GM12878 (cell line): Measurements from ENCODE around the gene MYO1D.

Experiments used
- BCL11A ChIP-seq: IDR thresholded peaks from 2 replicates; pipeline ENCODE4 v1.6.1; 2011; ENCODE audit warnings: low read depth, low read length
- BHLHE40 ChIP-seq, 2 experiments: fragments of 450-650 bp in 1 of 2; IDR thresholded peaks; 2 replicates each; pipeline ENCODE4 v1.6.1; 2011 to 2017; ENCODE audit warnings: low read depth in 2 of 2, borderline replicate concordance in 1 of 2, improper control_type of control experiment in 1 of 2, low read length in 1 of 2, mild to moderate bottlenecking in 1 of 2
- ESRRA ChIP-seq: IDR thresholded peaks from 2 replicates; pipeline ENCODE4 v1.6.1; 2012; ENCODE audit warnings: mild to moderate bottlenecking, low read length, improper control_type of control experiment
- HDGF ChIP-seq: fragments of 450-650 bp; IDR thresholded peaks from 2 replicates; pipeline ENCODE4 v1.6.1; 2016; ENCODE audit warnings: antibody characterized with exemption
- JUNB ChIP-seq: IDR thresholded peaks from 2 replicates; pipeline ENCODE4 v1.6.1; 2016; ENCODE audit warnings: antibody characterized with exemption, mild to moderate bottlenecking
- POLR2AphosphoS5 ChIP-seq: IDR thresholded peaks from 2 replicates; pipeline ENCODE4 v1.6.1; 2011; ENCODE audit warnings: mild to moderate bottlenecking, low read length, inconsistent platforms
- RCOR1 ChIP-seq: conservative IDR thresholded peaks from 2 replicates; pipeline ENCODE4 v1.6.1; 2012; ENCODE audit warnings: low read depth, low read length, improper control_type of control experiment
- SUZ12 ChIP-seq: fragments of 200-600 bp; sonication (generic); IDR thresholded peaks from one replicate; pipeline ENCODE4 v1.6.1; 2018; ENCODE audit warnings: antibody characterized with exemption, mild to moderate bottlenecking; ENCODE audit not compliant: unreplicated experiment
- TCF7 ChIP-seq: IDR thresholded peaks from 2 replicates; pipeline ENCODE4 v1.6.1; 2014; ENCODE audit warnings: antibody characterized with exemption, borderline replicate concordance
- TF ChIP-seq, protein P1 (sequence below), 3 experiments: IDR thresholded peaks in 2 of 3; conservative IDR thresholded peaks in 1 of 3; 2 replicates each; pipeline ENCODE4 v1.5.1; 2011; ENCODE audit warnings: low read depth in 3 of 3, low read length in 3 of 3, mild to moderate bottlenecking in 3 of 3, control low read depth in 2 of 3, moderate library complexity in 2 of 3, inconsistent platforms in 1 of 3, mixed read lengths in 1 of 3; ENCODE audit not compliant: control insufficient read depth in 2 of 3, insufficient read depth in 1 of 3; ENCODE audit errors: extremely low read depth in 1 of 3
- TF ChIP-seq, protein P2 (sequence below): fragments of 450-650 bp; IDR thresholded peaks from 2 replicates; pipeline ENCODE4 v1.6.1; 2017; ENCODE audit warnings: mild to moderate bottlenecking
- TF ChIP-seq, protein P3 (sequence below): fragments of 450-650 bp; IDR thresholded peaks from 2 replicates; pipeline ENCODE4 v1.6.1; 2017; ENCODE audit warnings: antibody characterized with exemption, mild to moderate bottlenecking, moderate library complexity
- TF ChIP-seq, protein P4 (sequence below): IDR thresholded peaks from 2 replicates; pipeline ENCODE4 v1.6.1; 2012; ENCODE audit warnings: mild to moderate bottlenecking, low read depth, low read length
- TF ChIP-seq, protein P5 (sequence below): IDR thresholded peaks from 2 replicates; pipeline ENCODE4 v1.6.1; 2011; ENCODE audit warnings: low read depth, mild to moderate bottlenecking, low read length, moderate library complexity, borderline replicate concordance; ENCODE audit errors: extremely low read depth

DNA sequence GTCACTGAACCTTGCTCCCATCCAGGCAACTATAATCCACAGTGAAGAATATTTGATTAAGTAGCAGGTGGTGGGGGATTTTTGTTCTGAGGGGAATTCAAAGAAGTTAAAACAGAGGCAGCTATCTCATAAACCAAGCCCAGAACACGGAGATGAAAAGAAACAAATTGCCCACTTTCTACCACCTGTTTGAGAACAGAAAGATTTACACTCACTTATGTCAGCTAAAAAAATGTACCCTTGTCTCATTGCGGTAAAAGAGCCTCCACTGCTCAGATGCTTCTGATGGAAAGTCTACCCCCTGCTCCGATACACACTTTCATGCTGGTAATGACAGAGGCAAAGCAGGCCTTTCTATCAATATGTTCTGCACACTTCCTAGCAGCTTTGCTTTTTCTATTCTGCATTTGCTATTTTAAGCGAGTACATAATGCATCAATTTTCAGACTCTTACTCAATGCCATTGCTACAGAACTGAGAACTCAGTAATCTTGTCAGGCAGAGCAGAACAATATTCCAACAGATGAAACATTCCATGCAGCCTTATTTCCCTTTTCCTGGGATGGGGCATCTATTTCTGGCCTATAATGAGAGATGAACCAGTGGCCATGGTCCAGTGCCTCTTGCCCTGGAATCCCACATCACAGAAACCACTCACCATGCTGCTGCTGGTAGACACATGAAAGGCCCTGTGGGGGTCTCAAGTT is 361.1 kb downstream of the MYO1D start:
- TF ChIP-seq, protein P1, sequence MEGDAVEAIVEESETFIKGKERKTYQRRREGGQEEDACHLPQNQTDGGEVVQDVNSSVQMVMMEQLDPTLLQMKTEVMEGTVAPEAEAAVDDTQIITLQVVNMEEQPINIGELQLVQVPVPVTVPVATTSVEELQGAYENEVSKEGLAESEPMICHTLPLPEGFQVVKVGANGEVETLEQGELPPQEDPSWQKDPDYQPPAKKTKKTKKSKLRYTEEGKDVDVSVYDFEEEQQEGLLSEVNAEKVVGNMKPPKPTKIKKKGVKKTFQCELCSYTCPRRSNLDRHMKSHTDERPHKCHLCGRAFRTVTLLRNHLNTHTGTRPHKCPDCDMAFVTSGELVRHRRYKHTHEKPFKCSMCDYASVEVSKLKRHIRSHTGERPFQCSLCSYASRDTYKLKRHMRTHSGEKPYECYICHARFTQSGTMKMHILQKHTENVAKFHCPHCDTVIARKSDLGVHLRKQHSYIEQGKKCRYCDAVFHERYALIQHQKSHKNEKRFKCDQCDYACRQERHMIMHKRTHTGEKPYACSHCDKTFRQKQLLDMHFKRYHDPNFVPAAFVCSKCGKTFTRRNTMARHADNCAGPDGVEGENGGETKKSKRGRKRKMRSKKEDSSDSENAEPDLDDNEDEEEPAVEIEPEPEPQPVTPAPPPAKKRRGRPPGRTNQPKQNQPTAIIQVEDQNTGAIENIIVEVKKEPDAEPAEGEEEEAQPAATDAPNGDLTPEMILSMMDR (IDR thresholded peaks at IDR 0.05 in 2 of 3, conservative IDR thresholded peaks at IDR 0.05 in 1 of 3; ENCODE audit: control insufficient read depth in 2 of 3, extremely low read depth in 1 of 3, insufficient read depth in 1 of 3, low read depth in 3 of 3, low read length in 3 of 3), result no peak
- TF ChIP-seq, protein P2, sequence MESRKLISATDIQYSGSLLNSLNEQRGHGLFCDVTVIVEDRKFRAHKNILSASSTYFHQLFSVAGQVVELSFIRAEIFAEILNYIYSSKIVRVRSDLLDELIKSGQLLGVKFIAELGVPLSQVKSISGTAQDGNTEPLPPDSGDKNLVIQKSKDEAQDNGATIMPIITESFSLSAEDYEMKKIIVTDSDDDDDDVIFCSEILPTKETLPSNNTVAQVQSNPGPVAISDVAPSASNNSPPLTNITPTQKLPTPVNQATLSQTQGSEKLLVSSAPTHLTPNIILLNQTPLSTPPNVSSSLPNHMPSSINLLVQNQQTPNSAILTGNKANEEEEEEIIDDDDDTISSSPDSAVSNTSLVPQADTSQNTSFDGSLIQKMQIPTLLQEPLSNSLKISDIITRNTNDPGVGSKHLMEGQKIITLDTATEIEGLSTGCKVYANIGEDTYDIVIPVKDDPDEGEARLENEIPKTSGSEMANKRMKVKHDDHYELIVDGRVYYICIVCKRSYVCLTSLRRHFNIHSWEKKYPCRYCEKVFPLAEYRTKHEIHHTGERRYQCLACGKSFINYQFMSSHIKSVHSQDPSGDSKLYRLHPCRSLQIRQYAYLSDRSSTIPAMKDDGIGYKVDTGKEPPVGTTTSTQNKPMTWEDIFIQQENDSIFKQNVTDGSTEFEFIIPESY, result no peak
- TF ChIP-seq RCOR1 (0 out of 2 replicates have a peak, but pooled peaks have one; percentile 62), POLR2AphosphoS5 (peak; percentile 52; the same call in 1 of the 2 replicates), JUNB (peak; percentile 64), BHLHE40 (IDR thresholded peaks at IDR 0.05; ENCODE audit: borderline replicate concordance in 1 of 2, low read depth in 2 of 2, low read length in 1 of 2) (peak; percentile 58 to 60), ESRRA (no peak), TCF7 (peak; percentile 81), BCL11A (0 out of 2 replicates have a peak, but pooled peaks have one; percentile 3), SUZ12 (no peak), HDGF (no peak)
- TF ChIP-seq, protein P3, sequence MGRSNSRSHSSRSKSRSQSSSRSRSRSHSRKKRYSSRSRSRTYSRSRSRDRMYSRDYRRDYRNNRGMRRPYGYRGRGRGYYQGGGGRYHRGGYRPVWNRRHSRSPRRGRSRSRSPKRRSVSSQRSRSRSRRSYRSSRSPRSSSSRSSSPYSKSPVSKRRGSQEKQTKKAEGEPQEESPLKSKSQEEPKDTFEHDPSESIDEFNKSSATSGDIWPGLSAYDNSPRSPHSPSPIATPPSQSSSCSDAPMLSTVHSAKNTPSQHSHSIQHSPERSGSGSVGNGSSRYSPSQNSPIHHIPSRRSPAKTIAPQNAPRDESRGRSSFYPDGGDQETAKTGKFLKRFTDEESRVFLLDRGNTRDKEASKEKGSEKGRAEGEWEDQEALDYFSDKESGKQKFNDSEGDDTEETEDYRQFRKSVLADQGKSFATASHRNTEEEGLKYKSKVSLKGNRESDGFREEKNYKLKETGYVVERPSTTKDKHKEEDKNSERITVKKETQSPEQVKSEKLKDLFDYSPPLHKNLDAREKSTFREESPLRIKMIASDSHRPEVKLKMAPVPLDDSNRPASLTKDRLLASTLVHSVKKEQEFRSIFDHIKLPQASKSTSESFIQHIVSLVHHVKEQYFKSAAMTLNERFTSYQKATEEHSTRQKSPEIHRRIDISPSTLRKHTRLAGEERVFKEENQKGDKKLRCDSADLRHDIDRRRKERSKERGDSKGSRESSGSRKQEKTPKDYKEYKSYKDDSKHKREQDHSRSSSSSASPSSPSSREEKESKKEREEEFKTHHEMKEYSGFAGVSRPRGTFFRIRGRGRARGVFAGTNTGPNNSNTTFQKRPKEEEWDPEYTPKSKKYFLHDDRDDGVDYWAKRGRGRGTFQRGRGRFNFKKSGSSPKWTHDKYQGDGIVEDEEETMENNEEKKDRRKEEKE, result no peak
- TF ChIP-seq, protein P4, sequence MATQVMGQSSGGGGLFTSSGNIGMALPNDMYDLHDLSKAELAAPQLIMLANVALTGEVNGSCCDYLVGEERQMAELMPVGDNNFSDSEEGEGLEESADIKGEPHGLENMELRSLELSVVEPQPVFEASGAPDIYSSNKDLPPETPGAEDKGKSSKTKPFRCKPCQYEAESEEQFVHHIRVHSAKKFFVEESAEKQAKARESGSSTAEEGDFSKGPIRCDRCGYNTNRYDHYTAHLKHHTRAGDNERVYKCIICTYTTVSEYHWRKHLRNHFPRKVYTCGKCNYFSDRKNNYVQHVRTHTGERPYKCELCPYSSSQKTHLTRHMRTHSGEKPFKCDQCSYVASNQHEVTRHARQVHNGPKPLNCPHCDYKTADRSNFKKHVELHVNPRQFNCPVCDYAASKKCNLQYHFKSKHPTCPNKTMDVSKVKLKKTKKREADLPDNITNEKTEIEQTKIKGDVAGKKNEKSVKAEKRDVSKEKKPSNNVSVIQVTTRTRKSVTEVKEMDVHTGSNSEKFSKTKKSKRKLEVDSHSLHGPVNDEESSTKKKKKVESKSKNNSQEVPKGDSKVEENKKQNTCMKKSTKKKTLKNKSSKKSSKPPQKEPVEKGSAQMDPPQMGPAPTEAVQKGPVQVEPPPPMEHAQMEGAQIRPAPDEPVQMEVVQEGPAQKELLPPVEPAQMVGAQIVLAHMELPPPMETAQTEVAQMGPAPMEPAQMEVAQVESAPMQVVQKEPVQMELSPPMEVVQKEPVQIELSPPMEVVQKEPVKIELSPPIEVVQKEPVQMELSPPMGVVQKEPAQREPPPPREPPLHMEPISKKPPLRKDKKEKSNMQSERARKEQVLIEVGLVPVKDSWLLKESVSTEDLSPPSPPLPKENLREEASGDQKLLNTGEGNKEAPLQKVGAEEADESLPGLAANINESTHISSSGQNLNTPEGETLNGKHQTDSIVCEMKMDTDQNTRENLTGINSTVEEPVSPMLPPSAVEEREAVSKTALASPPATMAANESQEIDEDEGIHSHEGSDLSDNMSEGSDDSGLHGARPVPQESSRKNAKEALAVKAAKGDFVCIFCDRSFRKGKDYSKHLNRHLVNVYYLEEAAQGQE, result no peak
- TF ChIP-seq, protein P5, sequence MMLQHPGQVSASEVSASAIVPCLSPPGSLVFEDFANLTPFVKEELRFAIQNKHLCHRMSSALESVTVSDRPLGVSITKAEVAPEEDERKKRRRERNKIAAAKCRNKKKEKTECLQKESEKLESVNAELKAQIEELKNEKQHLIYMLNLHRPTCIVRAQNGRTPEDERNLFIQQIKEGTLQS, result no peak
